ENCODE data around the gene ASB8.

The ASB8 gene

GRCh38 chr12:48182631-48183030 lies 25.3 kb upstream of the ASB8 start:
- no peak for TF ChIP-seq CTCF (IDR thresholded peaks at IDR 0.05)

GRCh38 chr12:48180857-48181495 lies 23.7 kb upstream of the ASB8 start:
- no peak for TF ChIP-seq CTCF (IDR thresholded peaks at IDR 0.05)

GRCh38 chr12:48180424-48180823 lies 23.1 kb upstream of the ASB8 start:
- TF ChIP-seq CTCF (IDR thresholded peaks at IDR 0.05) = no peak

- TF ChIP-seq CTCF (IDR thresholded peaks at IDR 0.05) = no peak
Observed at GRCh38 chr12:48179466-48179865, 22.2 kb upstream of the ASB8 start.

- no peak for TF ChIP-seq CTCF (IDR thresholded peaks at IDR 0.05)
Observed at GRCh38 chr12:48177982-48178381, 20.7 kb upstream of the ASB8 start.

- TF ChIP-seq CTCF (IDR thresholded peaks at IDR 0.05) = no peak
Observed at GRCh38 chr12:48176417-48176751, 19.1 kb upstream of the ASB8 start.

- no peak for TF ChIP-seq CTCF (IDR thresholded peaks at IDR 0.05)
Observed at GRCh38 chr12:48175613-48176416, 18.5 kb upstream of the ASB8 start.
